Bone marrow (tissue), 2 donors: ENCODE data around the gene DDX10.

Experiments used
- DNase-seq, 2 donors: peaks; one replicate each; lab custom pipeline; 2025; lab: John Stamatoyannopoulos, UW

The DDX10 gene

GRCh38 chr11:108983636-108984420, 319.0 kb downstream of the DDX10 start:
- DNase-seq, result no peak

- no peak for DNase-seq
Measured at GRCh38 chr11:108984523-108984922, 319.7 kb downstream of the DDX10 start.

GRCh38 chr11:108985236-108985944, 320.5 kb downstream of the DDX10 start:
- DNase-seq, result no peak

- no peak for DNase-seq
Measured at GRCh38 chr11:108985945-108986279, 321.0 kb downstream of the DDX10 start.
